RWPE1 (cell line): Measurements from ENCODE around the gene LRRC8C.
A peak's percentile ranks its signal among the peaks of the same experiment; 100 is the strongest.

ENCODE experiments used
- CTCF ChIA-PET: fragments of 350-600 bp; sonication (Branson Sonifier 250); formaldehyde crosslinking; extraction: SDS; loops from one replicate; lab custom pipeline; 2021; lab: Yijun Ruan, JAX
- POLR2A ChIA-PET: fragments of 400-600 bp; formaldehyde crosslinking; extraction: SDS; loops from one replicate; lab custom pipeline; 2020; ENCODE audit warnings: antibody characterized with exemption; ENCODE audit not compliant: low non-redundant PET; lab: Yijun Ruan, JAX
- DNase-seq: peaks from one replicate; pipeline ENCODE4 v3.0.0; 2012; ENCODE audit warnings: low spot score
- H3K27ac ChIP-seq: fragments of 450-650 bp; 2 replicates; pipeline ENCODE4 v1.5.1; 2017
- TF ChIP-seq, protein P1 (sequence below): fragments of 450-650 bp; conservative IDR thresholded peaks from 2 replicates; pipeline ENCODE4 v1.5.1; 2017; ENCODE audit warnings: low read depth, mild to moderate bottlenecking

LRRC8C gene

DNA sequence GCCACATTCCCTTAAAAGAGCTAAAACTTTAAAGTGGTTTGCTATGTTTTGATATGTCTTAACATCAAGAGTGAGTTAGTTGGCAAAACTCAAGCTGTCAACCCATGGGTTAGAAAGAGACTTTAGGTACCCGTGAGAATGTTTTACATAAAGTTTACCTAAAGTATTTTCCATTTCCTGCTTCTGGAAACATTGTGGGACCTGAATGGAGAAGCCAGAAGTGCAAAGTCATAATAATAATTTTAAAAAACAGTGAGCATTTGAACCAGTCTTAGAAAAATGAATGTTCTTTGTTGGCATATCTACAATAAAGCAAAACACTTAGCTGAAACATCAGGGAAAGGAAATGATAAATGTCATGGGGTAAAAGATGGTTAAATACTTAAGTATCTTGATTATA, 34.8 kb downstream of the LRRC8C start:
- ChIA-PET CTCF (interaction anchor here (0.7 to 0.9 kb wide), 3 partner anchors 11 to 95 kb away, joined by 3 to 6 read pairs (median 5); no protein-coding TSS in a partner anchor), POLR2A (no interaction called here)
- TF ChIP-seq, protein P1, sequence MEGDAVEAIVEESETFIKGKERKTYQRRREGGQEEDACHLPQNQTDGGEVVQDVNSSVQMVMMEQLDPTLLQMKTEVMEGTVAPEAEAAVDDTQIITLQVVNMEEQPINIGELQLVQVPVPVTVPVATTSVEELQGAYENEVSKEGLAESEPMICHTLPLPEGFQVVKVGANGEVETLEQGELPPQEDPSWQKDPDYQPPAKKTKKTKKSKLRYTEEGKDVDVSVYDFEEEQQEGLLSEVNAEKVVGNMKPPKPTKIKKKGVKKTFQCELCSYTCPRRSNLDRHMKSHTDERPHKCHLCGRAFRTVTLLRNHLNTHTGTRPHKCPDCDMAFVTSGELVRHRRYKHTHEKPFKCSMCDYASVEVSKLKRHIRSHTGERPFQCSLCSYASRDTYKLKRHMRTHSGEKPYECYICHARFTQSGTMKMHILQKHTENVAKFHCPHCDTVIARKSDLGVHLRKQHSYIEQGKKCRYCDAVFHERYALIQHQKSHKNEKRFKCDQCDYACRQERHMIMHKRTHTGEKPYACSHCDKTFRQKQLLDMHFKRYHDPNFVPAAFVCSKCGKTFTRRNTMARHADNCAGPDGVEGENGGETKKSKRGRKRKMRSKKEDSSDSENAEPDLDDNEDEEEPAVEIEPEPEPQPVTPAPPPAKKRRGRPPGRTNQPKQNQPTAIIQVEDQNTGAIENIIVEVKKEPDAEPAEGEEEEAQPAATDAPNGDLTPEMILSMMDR, result no peak
- DNase-seq, result no peak
- H3K27ac ChIP-seq, result no peak overlapping the region

DNA sequence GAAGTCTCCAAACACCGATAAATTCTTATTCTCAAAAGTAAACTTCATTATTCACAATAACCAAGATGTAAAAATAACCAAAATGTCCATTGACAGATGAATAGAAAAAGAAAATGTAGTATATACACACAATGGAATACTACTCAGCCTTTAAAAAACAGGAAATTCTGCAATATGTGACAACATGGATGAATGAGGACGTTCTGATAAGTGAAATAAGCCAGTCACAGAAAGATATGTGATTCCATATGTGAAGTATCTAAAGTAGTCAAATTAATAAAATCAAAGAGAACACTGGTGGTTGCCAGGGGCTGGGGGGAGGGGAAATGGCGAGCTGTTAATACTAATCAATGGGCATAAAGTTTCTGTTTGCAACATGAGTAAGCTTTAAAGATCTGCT, 36.0 kb downstream of the LRRC8C start:
- CTCF ChIA-PET, result interaction anchor here (0.6 kb wide), 1 partner anchor 265 kb away, joined by 3 read pairs; no protein-coding TSS in a partner anchor

GRCh38 chr1:89669441-89669840, 36.5 kb downstream of the LRRC8C start:
- TF ChIP-seq, protein P1, result no peak
- CTCF ChIA-PET, result interaction anchor here (1.0 kb wide), 1 partner anchor 12 kb away, joined by 3 read pairs; no protein-coding TSS in a partner anchor
- POLR2A ChIA-PET, result no interaction called here
- no peak for DNase-seq
- no peak overlapping the region for H3K27ac ChIP-seq

More for the DNA sequence above, 36.0 kb downstream of the LRRC8C start:
- H3K27ac ChIP-seq, result no peak overlapping the region
- TF ChIP-seq, protein P1, result no peak
- DNase-seq, result no peak
- POLR2A ChIA-PET, result no interaction called here

- no peak for DNase-seq
- ChIA-PET POLR2A (no interaction called here), CTCF (interaction anchor here (0.8 to 1.0 kb wide), 2 partner anchors 12 to 16 kb away, joined by 3 read pairs; no protein-coding TSS in a partner anchor)
- TF ChIP-seq, protein P1, result no peak
- no peak overlapping the region for H3K27ac ChIP-seq
Measured at GRCh38 chr1:89670163-89670562, 37.2 kb downstream of the LRRC8C start.

- no peak for DNase-seq
- TF ChIP-seq, protein P1, result no peak
- ChIA-PET POLR2A (no interaction called here), CTCF (interaction anchor here (0.6 to 1.1 kb wide), 3 partner anchors 12 to 38 kb away, joined by 3 read pairs; partner anchors contain the start of gene LRRC8C)
- H3K27ac ChIP-seq, result no peak overlapping the region
Measured at GRCh38 chr1:89670711-89671110, 37.8 kb downstream of the LRRC8C start.

DNA sequence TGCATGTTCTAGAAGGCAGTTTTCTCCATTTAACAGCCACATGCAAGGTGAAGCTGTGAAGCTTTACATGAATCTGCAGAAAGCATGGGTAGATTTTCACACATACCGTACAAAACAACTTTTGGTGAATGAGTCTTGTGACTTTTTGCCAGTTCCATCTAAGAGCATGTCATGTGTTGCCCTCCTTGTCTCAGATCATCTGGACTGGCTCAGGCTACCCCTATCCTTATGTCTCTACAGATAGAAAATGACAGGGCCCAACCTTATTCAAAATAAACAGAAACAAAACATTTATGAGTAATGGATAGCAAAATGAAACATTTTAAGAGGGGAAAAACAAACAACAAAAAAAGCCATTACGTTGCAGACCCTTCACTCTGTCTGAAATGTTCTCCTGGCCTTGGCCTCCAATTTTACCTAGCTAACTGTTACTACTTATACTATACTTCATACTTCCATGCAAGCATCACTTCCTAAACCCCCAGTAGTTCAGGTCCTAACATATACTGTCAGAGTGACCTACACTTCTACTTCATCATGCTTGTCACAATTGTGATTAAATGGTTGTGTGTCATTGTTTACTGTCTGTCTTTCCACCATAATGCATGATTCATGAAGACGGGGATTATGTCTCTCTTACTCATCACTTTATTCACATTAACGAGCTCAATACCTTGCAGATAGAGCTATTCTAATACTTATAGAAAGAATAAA, 39.0 kb downstream of the LRRC8C start:
- H3K27ac ChIP-seq, result no peak overlapping the region
- CTCF ChIA-PET, result interaction anchor here (1.1 kb wide), 1 partner anchor 39 kb away, joined by 3 read pairs; the partner anchor contains the start of gene LRRC8C
- TF ChIP-seq, protein P1, result no peak
- peak; percentile 78 for DNase-seq
- POLR2A ChIA-PET, result no interaction called here
